GM19025 (cell line): ENCODE data around the gene USO1.

ENCODE experiments used
- ATAC-seq: cut with Tn5 transposase; IDR thresholded peaks from one replicate; pipeline ENCODE4 v1.9.1; 2021; ENCODE audit warnings: mild to moderate bottlenecking, low read depth, moderate library complexity; ENCODE audit not compliant: unreplicated experiment

The USO1 gene

GRCh38 chr4:75834095-75834771, 109.9 kb downstream of the USO1 start:
- no peak for ATAC-seq

DNA sequence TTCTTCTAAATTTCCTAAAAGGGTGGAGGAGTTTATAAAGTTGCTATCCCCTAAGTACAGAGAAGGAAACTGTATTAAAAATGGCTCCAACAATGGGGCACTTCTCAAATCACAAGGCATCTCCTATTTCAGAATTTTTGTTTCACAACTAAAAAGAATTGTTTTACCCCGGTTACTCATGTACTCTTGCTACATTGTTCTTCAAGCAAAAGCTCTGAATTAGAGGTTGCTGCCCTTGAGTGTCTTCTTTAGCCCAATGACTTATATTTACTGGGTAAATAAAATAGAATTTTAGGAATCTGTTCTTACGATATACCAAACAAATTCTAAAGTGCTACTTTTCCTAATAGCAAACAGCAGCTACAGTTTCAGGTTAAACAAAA, 110.4 kb downstream of the USO1 start:
- ATAC-seq: no peak

GRCh38 chr4:75841641-75842520, 117.5 kb downstream of the USO1 start:
- ATAC-seq: no peak

DNA sequence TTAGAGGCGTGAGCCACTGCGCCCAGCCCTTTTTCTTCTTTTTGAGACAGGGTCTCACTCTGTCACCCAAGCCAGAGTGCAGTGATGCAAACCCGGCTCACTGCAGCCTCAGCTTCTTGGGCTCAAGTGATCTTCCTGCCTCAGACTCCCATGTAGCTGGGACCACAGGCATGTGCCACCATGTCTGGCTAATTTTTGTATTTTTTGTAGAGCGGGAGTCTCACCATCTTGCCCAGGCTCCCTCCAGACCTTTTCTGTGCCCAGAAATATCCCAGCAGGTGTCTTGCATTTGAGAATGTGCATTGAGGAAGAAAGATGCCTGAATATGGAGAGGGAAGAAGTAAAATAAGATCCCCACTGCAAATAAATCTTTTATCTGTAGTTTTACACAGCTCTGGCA, 119.2 kb downstream of the USO1 start:
- ATAC-seq: no peak

GRCh38 chr4:75844151-75844662, 119.8 kb downstream of the USO1 start:
- no peak for ATAC-seq

DNA sequence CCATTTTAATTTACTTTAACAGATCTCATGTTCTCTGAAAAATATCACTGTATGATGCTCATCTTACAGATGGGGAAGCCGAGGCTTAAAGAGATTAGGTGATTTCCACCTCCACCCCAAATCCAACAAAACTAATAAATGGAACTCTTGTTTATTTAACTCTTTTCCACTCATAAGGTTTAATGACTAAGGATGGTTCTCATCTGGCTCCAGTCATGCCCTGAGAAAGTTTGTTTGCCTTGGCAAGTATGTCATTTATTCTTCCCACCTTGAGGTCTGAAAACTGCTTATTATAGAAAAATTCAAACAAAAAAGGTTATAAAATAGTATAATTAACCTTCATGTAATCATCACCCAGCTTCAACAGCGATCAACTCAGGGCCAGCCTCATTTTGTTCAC, 121.6 kb downstream of the USO1 start:
- no peak for ATAC-seq

GRCh38 chr4:75848171-75848760, 123.9 kb downstream of the USO1 start:
- ATAC-seq: peak; percentile 53

DNA sequence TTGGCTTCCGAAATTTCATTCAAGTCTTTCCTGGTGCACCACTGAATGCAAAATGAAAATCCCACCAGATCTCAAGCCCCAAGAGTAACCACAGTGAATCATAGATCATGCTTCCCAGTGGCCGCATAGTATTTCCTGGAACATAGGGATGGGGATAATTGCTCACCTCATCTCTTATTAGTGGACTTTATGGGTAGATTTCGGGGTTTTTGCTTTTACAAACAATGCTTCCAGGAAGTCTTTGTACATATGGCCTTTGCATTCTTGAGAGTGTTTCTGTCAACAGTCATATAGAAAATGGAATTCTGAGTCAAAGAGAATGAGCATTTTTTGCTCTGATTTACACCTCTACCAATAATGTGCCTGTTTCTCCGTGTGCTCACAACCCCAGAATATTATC, 124.5 kb downstream of the USO1 start:
- no peak for ATAC-seq

DNA sequence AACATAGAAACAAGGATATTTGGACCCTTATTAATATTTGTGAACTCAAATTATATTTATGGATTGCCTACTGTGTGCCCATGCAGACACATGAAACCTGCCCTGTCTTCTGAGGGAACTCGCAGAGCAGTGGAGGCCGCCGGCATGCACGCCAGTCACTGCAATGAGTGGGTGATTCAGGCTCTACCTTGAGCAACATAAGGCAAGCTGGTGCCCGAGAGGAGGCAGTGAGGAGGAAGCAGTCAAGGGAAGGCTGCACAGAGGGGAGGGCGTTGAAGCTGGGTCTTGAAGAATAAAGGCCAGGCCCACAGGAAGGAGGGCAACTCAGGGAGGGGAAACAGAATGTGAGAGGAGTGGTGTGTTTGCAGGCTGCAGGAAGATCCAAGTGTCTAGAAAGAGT, 125.1 kb downstream of the USO1 start:
- ATAC-seq: no peak

GRCh38 chr4:75858721-75859120, 134.3 kb downstream of the USO1 start:
- ATAC-seq: no peak

DNA sequence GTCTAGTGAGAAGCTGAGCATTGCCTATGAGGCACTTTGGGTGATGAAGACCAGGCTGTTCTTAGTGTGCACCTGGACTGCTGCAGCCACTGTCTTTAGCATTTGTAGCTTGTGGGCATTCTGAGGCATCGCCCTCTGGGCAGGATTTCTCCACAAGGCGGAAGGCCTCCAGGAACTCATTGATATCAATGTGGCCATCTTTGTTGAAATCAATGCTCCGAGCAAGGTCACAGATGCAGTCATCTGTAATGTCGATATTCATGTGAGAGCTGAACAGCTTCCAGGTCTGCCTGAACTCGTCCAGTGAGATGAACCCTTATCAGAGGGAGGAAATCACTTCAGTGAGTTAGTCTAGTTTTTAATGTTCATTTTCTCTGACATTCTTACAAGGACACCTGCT, 136.2 kb downstream of the USO1 start:
- ATAC-seq: no peak
